Cortex of kidney (tissue), 1 donor: Measurements from ENCODE around the gene HES7.

Experiments used
- DNase-seq: peaks from one replicate; lab custom pipeline; 2025; lab: John Stamatoyannopoulos, UW

The HES7 gene

GRCh38 chr17:8155231-8155995, 31.5 kb upstream of the HES7 start:
- DNase-seq, result no peak

GRCh38 chr17:8154608-8155155, 30.8 kb upstream of the HES7 start:
- DNase-seq, result no peak

GRCh38 chr17:8153957-8154607, 30.2 kb upstream of the HES7 start:
- peak; percentile 95 for DNase-seq

GRCh38 chr17:8153525-8153956, 29.6 kb upstream of the HES7 start:
- DNase-seq, result no peak

GRCh38 chr17:8153031-8153451, 29.1 kb upstream of the HES7 start:
- no peak for DNase-seq

- DNase-seq, result no peak
Measured at GRCh38 chr17:8152112-8152775, 28.3 kb upstream of the HES7 start, which contains the start of gene PER1. TSS of gene PER1 (minus strand) at chr17:8152404. CDS start at chr17:8150706, 1,698 bp downstream.

GRCh38 chr17:8151641-8152111, 27.8 kb upstream of the HES7 start:
- DNase-seq, result no peak

- no peak for DNase-seq
Measured at GRCh38 chr17:8151120-8151640, 27.3 kb upstream of the HES7 start.

- DNase-seq, result no peak
Measured at GRCh38 chr17:8150194-8151119, 26.6 kb upstream of the HES7 start.

- no peak for DNase-seq
Measured at GRCh38 chr17:8149419-8150193, 25.7 kb upstream of the HES7 start.

- DNase-seq, result no peak
Measured at GRCh38 chr17:8148560-8148959, 24.7 kb upstream of the HES7 start.

- no peak for DNase-seq
Measured at GRCh38 chr17:8147805-8148404, 24.0 kb upstream of the HES7 start.

- DNase-seq, result no peak
Measured at GRCh38 chr17:8147141-8147804, 23.4 kb upstream of the HES7 start.

GRCh38 chr17:8146381-8147140, 22.7 kb upstream of the HES7 start:
- DNase-seq, result no peak

GRCh38 chr17:8145811-8146210, 21.9 kb upstream of the HES7 start:
- no peak for DNase-seq

GRCh38 chr17:8144401-8145231, 20.7 kb upstream of the HES7 start:
- no peak for DNase-seq

GRCh38 chr17:8143581-8144400, 19.9 kb upstream of the HES7 start:
- no peak for DNase-seq
